ENCODE data around the gene NQO2. TPM values are rescaled to one million over a fixed set of nuclear protein-coding genes. Genes with fewer than 3 reads are reported as not detected.

The NQO2 gene
- total RNA-seq, 1 experiment from 2014 or later = 105 TPM

DNA sequence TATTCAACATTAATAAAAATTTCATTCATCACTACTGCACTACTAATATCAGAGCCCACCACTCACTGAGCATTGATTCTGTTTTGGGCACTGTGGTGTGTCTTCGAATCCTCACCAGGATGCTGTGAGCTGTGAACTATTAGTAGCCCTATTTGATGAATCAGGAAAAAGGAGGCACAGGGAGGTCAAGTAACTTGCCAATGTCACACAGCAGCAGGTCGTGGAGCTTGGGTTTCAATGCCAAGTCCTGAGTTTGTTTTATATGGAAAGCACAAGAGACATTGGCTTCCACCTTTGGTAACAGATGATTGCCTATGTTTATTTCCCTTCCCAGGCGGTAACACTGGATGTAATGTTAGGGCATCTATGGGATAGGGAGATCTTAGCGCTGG lies 15.0 kb downstream of the NQO2 start:
- no peak overlapping the region for H3K27ac ChIP-seq (ENCODE audit: insufficient read length, low read depth, low read length)
- H2AFZ ChIP-seq (ENCODE audit: low read length) = no peak overlapping the region
- H4K20me1 ChIP-seq (ENCODE audit: control insufficient read depth, insufficient read depth, insufficient read length) = no peaks in the 10 kb centered on the region
- H3K4me1 Mint-ChIP-seq = peaks cover 13% of the 10 kb centered on the region in 2 experiments
- H3K18ac ChIP-seq (ENCODE audit: insufficient read length, low read depth, low read length) = no peak overlapping the region
- no peak overlapping the region for H2AK5ac ChIP-seq (ENCODE audit: insufficient read length, low read length)
- H3K27ac Mint-ChIP-seq = peak overlapping the region in 1 of 3 experiments; percentile 29; a peak in 1 of 7 replicates
- no peak overlapping the region for H2BK20ac ChIP-seq (ENCODE audit: low read depth, low read length, poor library complexity, severe bottlenecking)
- no peak overlapping the region for H2BK120ac ChIP-seq (ENCODE audit: low read depth, low read length, poor library complexity, severe bottlenecking)
- H4K8ac ChIP-seq (replicated peaks; ENCODE audit: insufficient read length, low read depth, low read length) = no peak overlapping the region
- peaks cover 74 to 96% (median 89%) of the 10 kb centered on the region in 3 experiments for H3K36me3 Mint-ChIP-seq (ENCODE audit: insufficient read depth in 1 of 3, low read depth in 3 of 3)
- no CpG with 5 or more reads among the region's 4 CpGs for WGBS (ENCODE audit: extremely low coverage, insufficient read length, low lambda C conversion rate)
- no peak overlapping the region for H3K23ac ChIP-seq (ENCODE audit: insufficient read length, low read depth, low read length)
- H3T11ph ChIP-seq (ENCODE audit: low read length) = no peak overlapping the region
- H3K79me2 ChIP-seq (ENCODE audit: insufficient read depth, low read length) = no peaks in the 10 kb centered on the region
- H2BK12ac ChIP-seq (ENCODE audit: insufficient read length, low read depth, low read length) = no peak overlapping the region
- no peak overlapping the region for H3K56ac ChIP-seq (ENCODE audit: insufficient read length, low read depth, low read length)
- TF ChIP-seq, protein P1, sequence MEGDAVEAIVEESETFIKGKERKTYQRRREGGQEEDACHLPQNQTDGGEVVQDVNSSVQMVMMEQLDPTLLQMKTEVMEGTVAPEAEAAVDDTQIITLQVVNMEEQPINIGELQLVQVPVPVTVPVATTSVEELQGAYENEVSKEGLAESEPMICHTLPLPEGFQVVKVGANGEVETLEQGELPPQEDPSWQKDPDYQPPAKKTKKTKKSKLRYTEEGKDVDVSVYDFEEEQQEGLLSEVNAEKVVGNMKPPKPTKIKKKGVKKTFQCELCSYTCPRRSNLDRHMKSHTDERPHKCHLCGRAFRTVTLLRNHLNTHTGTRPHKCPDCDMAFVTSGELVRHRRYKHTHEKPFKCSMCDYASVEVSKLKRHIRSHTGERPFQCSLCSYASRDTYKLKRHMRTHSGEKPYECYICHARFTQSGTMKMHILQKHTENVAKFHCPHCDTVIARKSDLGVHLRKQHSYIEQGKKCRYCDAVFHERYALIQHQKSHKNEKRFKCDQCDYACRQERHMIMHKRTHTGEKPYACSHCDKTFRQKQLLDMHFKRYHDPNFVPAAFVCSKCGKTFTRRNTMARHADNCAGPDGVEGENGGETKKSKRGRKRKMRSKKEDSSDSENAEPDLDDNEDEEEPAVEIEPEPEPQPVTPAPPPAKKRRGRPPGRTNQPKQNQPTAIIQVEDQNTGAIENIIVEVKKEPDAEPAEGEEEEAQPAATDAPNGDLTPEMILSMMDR (conservative IDR thresholded peaks at IDR 0.05) = no peak
- no peak overlapping the region for H4K5ac ChIP-seq (ENCODE audit: insufficient read length, low read depth, low read length)
- peaks cover 26% of the 10 kb centered on the region for H3K9me3 ChIP-seq (ENCODE audit: control insufficient read depth, low read depth, low read length)
- no peak overlapping the region for H3K4ac ChIP-seq (ENCODE audit: low read depth, low read length)
- H2BK15ac ChIP-seq (ENCODE audit: low read depth, low read length) = no peak overlapping the region
- H3K27me3 Mint-ChIP-seq (ENCODE audit: low read depth) = no peaks in the 10 kb centered on the region
- H3K79me1 ChIP-seq (ENCODE audit: insufficient read depth, low read depth, low read length, poor library complexity, severe bottlenecking) = no peaks in the 10 kb centered on the region
- H3K4me1 ChIP-seq (ENCODE audit: insufficient read depth, low read length) = no peaks in the 10 kb centered on the region; the same call in 1 of the 2 replicates
- peaks cover 32 to 33% of the 10 kb centered on the region in 2 experiments for H3K9me3 Mint-ChIP-seq
- no peak overlapping the region for H2BK5ac ChIP-seq (ENCODE audit: insufficient read length, low read length)
- H3K4me2 ChIP-seq (ENCODE audit: insufficient read depth, insufficient read length, low read length) = no peak overlapping the region
- H3K23me2 ChIP-seq (ENCODE audit: insufficient read length, low read depth, low read length, poor library complexity, severe bottlenecking) = no peaks in the 10 kb centered on the region
- no peak overlapping the region for H3K14ac ChIP-seq (ENCODE audit: insufficient read depth, low read length)
- H4K91ac ChIP-seq (ENCODE audit: insufficient read length, low read depth, low read length) = no peak overlapping the region
- no peak for DNase-seq
- no peaks in the 10 kb centered on the region for H3K27me3 ChIP-seq (ENCODE audit: insufficient read depth, low read length)
- no peak overlapping the region for H3K9ac ChIP-seq (ENCODE audit: extremely low read depth, insufficient read length, low read length)
- H3K4me3 Mint-ChIP-seq = no peak overlapping the region

Measured in H9 (cell line).